Immature natural killer cell (primary cell): ENCODE measurements around the gene TMEM266. TPM values are rescaled to one million over a fixed set of nuclear protein-coding genes. Genes with fewer than 3 reads are reported as not detected.

Experiments used
- DNase-seq, 3 donors: peaks; one replicate each; pipeline ENCODE4 v3.0.0; 2022; ENCODE audit warnings: mixed read lengths in 1 of 3
- H3K27ac Mint-ChIP-seq, 6 donors: one replicate each; pipeline ENCODE4 v1.8.0; 2020; ENCODE audit warnings: mixed read lengths in 6 of 6, mild to moderate bottlenecking in 5 of 6, inconsistent platforms in 4 of 6, moderate library complexity in 3 of 6
- H3K27me3 Mint-ChIP-seq, 3 donors: one replicate each; pipeline ENCODE4 v1.8.0; 2020 to 2021; ENCODE audit warnings: low read depth in 3 of 3, mild to moderate bottlenecking in 3 of 3, mixed read lengths in 3 of 3, moderate library complexity in 3 of 3, inconsistent platforms in 1 of 3
- H3K36me3 Mint-ChIP-seq, 3 donors: one replicate each; pipeline ENCODE4 v1.8.0; 2020; ENCODE audit warnings: mixed read lengths in 3 of 3, inconsistent platforms in 2 of 3, mild to moderate bottlenecking in 2 of 3
- H3K4me1 Mint-ChIP-seq, 2 donors: one replicate each; pipeline ENCODE4 v1.8.0; 2020; ENCODE audit warnings: inconsistent platforms in 2 of 2, mild to moderate bottlenecking in 2 of 2, mixed read lengths in 2 of 2, moderate library complexity in 1 of 2
- H3K4me3 Mint-ChIP-seq, 5 donors: one replicate each; pipeline ENCODE4 v1.8.0; 2020; ENCODE audit warnings: mild to moderate bottlenecking in 5 of 5, mixed read lengths in 5 of 5, inconsistent platforms in 3 of 5, moderate library complexity in 3 of 5
- H3K9me3 Mint-ChIP-seq, 6 donors: one replicate each; pipeline ENCODE4 v1.8.0; 2020; ENCODE audit warnings: mild to moderate bottlenecking in 6 of 6, mixed read lengths in 6 of 6, inconsistent platforms in 4 of 6, moderate library complexity in 3 of 6
- polyA plus RNA-seq, 3 donors: library from polyadenylated mRNA; unstranded; fragments of 300-500 nt; fragmentation: Illumina TruSeq; gene quantifications; one replicate each; pipeline ENCODE4 v1.2.3, GENCODE V29; 2021

TMEM266 gene
- polyA plus RNA-seq, 3 donors from 2014 or later, result not detected

GRCh38 chr15:76179023-76179422 lies 119.2 kb downstream of the TMEM266 start:
- Mint-ChIP-seq H3K27ac (no peak overlapping the region), H3K4me1 (no peaks in the 10 kb centered on the region), H3K9me3 (no peaks in the 10 kb centered on the region), H3K36me3 (no peaks in the 10 kb centered on the region), H3K27me3 (peaks cover 0 to 13% (median 8%) of the 10 kb centered on the region in 3 donors), H3K4me3 (no peak overlapping the region)
- no peak for DNase-seq

DNA sequence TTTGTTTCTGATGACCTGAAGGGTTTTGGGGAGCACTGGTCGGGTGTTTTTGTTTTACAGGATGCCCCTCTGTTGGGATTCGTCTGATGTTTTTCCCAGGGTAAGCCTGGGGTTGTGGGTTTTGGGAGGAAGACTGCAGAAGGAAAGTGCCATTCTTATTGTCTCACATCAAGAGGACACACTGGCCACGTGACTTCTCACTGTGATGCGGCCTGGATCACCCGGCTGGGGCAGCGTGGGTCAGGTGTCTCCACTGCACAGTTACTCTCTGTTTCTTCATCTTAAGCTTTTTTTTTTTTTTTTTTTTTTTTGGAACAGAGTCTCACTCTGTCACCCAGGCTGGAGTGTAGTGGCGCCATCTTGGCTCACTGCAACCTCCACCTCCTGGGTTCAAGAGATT lies 120.5 kb downstream of the TMEM266 start:
- no peak overlapping the region for H3K4me3 Mint-ChIP-seq
- no peaks in the 10 kb centered on the region for H3K9me3 Mint-ChIP-seq
- H3K27ac Mint-ChIP-seq, result no peak overlapping the region
- H3K36me3 Mint-ChIP-seq, result no peaks in the 10 kb centered on the region
- H3K27me3 Mint-ChIP-seq, result peaks cover 0 to 13% (median 8%) of the 10 kb centered on the region in 3 donors
- DNase-seq, result no peak
- no peaks in the 10 kb centered on the region for H3K4me1 Mint-ChIP-seq

DNA sequence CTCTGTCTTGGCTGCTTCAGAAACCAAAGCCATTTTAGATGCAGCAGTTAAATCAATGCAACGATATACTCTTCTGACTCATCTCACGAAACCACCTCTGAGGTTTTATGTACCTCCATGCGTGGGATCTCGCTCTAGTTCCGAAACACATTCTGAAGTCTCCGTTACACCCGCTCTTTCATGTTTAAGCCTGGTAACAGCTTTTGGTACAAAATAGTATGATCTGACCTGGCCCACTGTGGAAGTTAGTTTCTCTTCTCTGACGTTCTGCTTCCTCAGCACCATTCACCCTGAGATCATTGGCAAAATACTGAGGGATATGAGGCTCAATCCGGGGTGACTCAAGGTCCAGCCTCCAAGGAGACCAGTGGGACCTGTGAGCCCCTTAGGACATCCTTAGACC lies 121.9 kb downstream of the TMEM266 start:
- no peak overlapping the region for H3K27ac Mint-ChIP-seq
- H3K27me3 Mint-ChIP-seq, result peaks cover 0 to 16% (median 8%) of the 10 kb centered on the region in 3 donors
- H3K36me3 Mint-ChIP-seq, result no peaks in the 10 kb centered on the region
- no peaks in the 10 kb centered on the region for H3K9me3 Mint-ChIP-seq
- DNase-seq, result no peak
- no peak overlapping the region for H3K4me3 Mint-ChIP-seq
- H3K4me1 Mint-ChIP-seq, result no peaks in the 10 kb centered on the region

DNA sequence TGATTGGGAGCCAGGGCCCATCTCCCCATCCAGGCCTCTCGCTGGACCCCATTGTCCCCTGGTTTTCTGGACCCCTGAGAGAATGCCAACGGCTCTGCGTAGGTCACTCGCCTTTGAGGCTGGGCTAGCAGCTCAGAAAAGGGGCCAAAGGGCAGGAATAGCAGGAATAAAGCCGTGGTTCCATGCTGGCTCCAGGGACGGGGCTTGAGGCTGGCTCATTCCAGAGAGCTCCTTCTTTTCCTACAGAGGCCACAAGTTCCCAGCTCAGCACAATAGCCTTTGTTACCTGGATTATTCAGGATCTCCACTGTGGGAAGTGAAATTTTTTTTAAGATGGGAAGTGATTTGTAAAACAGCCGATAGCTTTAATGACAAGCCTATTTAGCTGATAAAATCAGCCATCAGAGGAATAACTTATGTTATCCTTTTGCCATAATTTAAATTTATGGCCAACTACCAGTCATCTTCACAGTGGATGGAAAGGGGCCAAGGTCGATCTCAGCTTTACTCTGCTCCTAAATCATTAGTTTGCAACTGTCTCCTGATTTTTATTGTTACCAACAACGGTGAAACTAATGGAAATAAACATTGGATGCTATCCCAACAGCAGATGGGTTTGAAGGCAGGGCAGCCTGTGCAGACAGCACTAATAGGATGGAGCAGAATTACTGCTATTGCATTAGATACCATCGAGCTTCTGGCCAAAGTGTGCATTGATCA lies 124.3 kb downstream of the TMEM266 start:
- H3K27me3 Mint-ChIP-seq, result peaks cover 6 to 13% (median 8%) of the 10 kb centered on the region in 3 donors
- H3K36me3 Mint-ChIP-seq, result no peaks in the 10 kb centered on the region
- no peaks in the 10 kb centered on the region for H3K9me3 Mint-ChIP-seq
- no peak for DNase-seq
- H3K4me1 Mint-ChIP-seq, result no peaks in the 10 kb centered on the region
- H3K4me3 Mint-ChIP-seq, result no peak overlapping the region
- no peak overlapping the region for H3K27ac Mint-ChIP-seq

DNA sequence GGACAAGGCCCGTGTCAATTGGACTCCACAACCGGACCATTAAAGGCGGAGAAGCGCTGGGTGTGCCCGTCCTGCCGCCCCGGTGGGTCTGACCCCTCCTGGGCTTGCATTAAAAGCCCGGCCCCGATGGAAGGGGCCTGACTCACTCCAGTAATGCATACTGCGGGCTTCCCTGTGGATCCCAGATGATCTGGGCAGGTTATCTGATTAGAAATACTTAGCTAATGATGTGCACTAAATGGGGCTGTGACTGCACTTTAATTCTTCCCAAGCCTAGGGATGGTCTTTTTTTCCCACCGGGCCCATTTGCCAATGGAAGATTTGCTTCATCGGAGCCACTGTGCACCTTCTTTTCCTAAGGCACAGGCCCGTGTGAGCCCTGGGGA lies 124.9 kb downstream of the TMEM266 start:
- no peak for DNase-seq
- no peaks in the 10 kb centered on the region for H3K9me3 Mint-ChIP-seq
- no peaks in the 10 kb centered on the region for H3K4me1 Mint-ChIP-seq
- H3K36me3 Mint-ChIP-seq, result no peaks in the 10 kb centered on the region
- no peak overlapping the region for H3K27ac Mint-ChIP-seq
- no peak overlapping the region for H3K4me3 Mint-ChIP-seq
- H3K27me3 Mint-ChIP-seq, result peaks cover 5 to 19% (median 8%) of the 10 kb centered on the region in 3 donors

GRCh38 chr15:76185716-76186115 lies 125.9 kb downstream of the TMEM266 start:
- Mint-ChIP-seq H3K4me1 (peaks cover 3 to 8% of the 10 kb centered on the region in 2 donors), H3K27me3 (peaks cover 5 to 19% (median 15%) of the 10 kb centered on the region in 3 donors), H3K36me3 (no peaks in the 10 kb centered on the region), H3K9me3 (no peaks in the 10 kb centered on the region), H3K4me3 (no peak overlapping the region), H3K27ac (no peak overlapping the region)
- DNase-seq, result no peak

GRCh38 chr15:76187163-76187562 lies 127.4 kb downstream of the TMEM266 start:
- Mint-ChIP-seq H3K27me3 (peaks cover 3 to 20% (median 16%) of the 10 kb centered on the region in 3 donors), H3K4me3 (no peak overlapping the region), H3K9me3 (no peaks in the 10 kb centered on the region), H3K36me3 (no peaks in the 10 kb centered on the region), H3K4me1 (peaks cover 10 to 14% of the 10 kb centered on the region in 2 donors), H3K27ac (no peak overlapping the region)
- no peak for DNase-seq

GRCh38 chr15:76189106-76189505 lies 129.3 kb downstream of the TMEM266 start:
- peak overlapping the region in 1 of 5 donors; percentile 32 for H3K4me3 Mint-ChIP-seq
- no peaks in the 10 kb centered on the region for H3K36me3 Mint-ChIP-seq
- H3K4me1 Mint-ChIP-seq, result peaks cover 10 to 14% of the 10 kb centered on the region in 2 donors

GRCh38 chr15:76190070-76190564 lies 130.3 kb downstream of the TMEM266 start:
- Mint-ChIP-seq H3K27ac (no peak overlapping the region), H3K4me1 (peaks cover 10 to 14% of the 10 kb centered on the region in 2 donors), H3K9me3 (peaks cover 0 to 3% (median 0%) of the 10 kb centered on the region in 6 donors), H3K27me3 (peaks cover 8 to 25% (median 22%) of the 10 kb centered on the region in 3 donors), H3K36me3 (no peaks in the 10 kb centered on the region), H3K4me3 (no peak overlapping the region)
- no peak for DNase-seq

More at GRCh38 chr15:76189106-76189505, 129.3 kb downstream of the TMEM266 start:
- Mint-ChIP-seq H3K27me3 (peaks cover 5 to 25% (median 20%) of the 10 kb centered on the region in 3 donors), H3K27ac (no peak overlapping the region), H3K9me3 (peaks cover 0 to 3% (median 0%) of the 10 kb centered on the region in 6 donors)
- no peak for DNase-seq

- peak; percentile 42 to 60 (median 52) for DNase-seq
- Mint-ChIP-seq H3K27me3 (peaks cover 8 to 25% (median 22%) of the 10 kb centered on the region in 3 donors), H3K9me3 (peaks cover 0 to 3% (median 0%) of the 10 kb centered on the region in 6 donors), H3K36me3 (no peaks in the 10 kb centered on the region), H3K27ac (no peak overlapping the region), H3K4me3 (peak overlapping the region; percentile 60 to 79 (median 63)), H3K4me1 (peaks cover 10 to 14% of the 10 kb centered on the region in 2 donors)
These were observed 131.2 kb downstream of the TMEM266 start for GRCh38 chr15:76190751-76191538.

DNA sequence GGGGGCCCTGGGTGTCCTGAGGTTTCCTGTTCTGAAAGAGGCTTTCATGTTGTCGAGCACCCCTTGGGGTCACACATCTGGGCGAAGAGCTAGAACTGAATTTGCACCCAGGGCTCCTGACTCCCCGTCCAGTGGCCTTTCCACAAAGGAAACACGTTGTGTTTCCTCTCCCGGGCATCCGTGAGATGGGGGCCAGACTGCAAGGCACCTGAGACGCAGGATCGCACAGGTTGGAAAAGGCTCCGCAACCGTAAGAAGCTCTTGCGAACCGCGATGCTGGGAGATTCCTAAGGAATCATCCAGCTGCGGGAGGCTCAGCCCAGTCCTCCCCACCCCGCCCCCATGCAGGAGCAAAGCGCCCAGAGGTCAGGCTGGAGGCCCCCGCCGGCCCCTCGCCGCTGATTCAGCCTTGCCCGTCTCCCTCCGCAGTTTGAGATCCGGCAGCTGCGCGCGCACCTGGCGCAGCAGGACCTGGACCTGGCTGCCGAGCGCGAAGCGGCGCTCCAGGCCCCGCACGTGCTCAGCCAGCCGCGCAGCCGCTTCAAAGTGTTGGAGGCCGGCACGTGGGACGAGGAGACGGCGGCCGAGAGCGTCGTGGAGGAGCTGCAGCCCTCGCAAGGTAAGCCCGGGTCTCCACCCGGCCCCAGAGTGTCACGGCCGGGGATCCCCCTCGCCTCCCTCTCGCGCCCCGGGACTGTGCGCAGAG lies 131.9 kb downstream of the TMEM266 start:
- no peak for DNase-seq
- H3K36me3 Mint-ChIP-seq, result no peaks in the 10 kb centered on the region
- H3K4me3 Mint-ChIP-seq, result peak overlapping the region in 1 of 5 donors; percentile 67
- peaks cover 8 to 22% (median 22%) of the 10 kb centered on the region in 3 donors for H3K27me3 Mint-ChIP-seq
- H3K4me1 Mint-ChIP-seq, result peaks cover 10 to 14% of the 10 kb centered on the region in 2 donors
- H3K9me3 Mint-ChIP-seq, result peaks cover 0 to 3% (median 0%) of the 10 kb centered on the region in 6 donors
- H3K27ac Mint-ChIP-seq, result no peak overlapping the region

- Mint-ChIP-seq H3K27ac (no peak overlapping the region), H3K9me3 (peaks cover 0 to 3% (median 0%) of the 10 kb centered on the region in 6 donors), H3K27me3 (peaks cover 8 to 22% (median 22%) of the 10 kb centered on the region in 3 donors), H3K4me3 (no peak overlapping the region), H3K36me3 (no peaks in the 10 kb centered on the region), H3K4me1 (peaks cover 10 to 16% of the 10 kb centered on the region in 2 donors)
- no peak for DNase-seq
These were observed 132.9 kb downstream of the TMEM266 start for GRCh38 chr15:76192715-76193114.

DNA sequence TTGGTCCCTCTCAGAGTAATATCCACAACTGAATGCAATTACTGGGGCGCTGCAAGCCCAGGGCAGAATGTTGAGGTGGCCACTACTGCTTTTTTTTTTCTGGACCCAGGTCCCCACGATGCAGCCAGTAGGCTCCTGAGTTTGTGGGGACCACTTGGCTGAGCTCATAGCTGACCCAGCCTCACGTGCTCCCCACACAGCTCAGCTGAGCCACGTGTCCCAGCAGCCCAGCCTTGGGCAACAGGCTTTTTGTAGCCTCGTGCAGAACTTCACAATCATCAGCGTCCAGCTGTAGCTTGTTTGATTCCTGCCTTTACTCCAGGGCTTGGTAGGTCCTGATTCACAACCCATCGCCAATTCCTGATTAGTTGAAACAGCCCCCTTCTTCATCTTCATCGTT lies 134.1 kb downstream of the TMEM266 start:
- Mint-ChIP-seq H3K27ac (no peak overlapping the region), H3K4me1 (peaks cover 10 to 16% of the 10 kb centered on the region in 2 donors), H3K4me3 (no peak overlapping the region), H3K9me3 (peaks cover 0 to 3% (median 0%) of the 10 kb centered on the region in 6 donors), H3K27me3 (peaks cover 7 to 22% (median 15%) of the 10 kb centered on the region in 3 donors), H3K36me3 (peaks cover 0 to 3% (median 0%) of the 10 kb centered on the region in 3 donors)
- no peak for DNase-seq
